ENCODE results near the gene OSBPL10.

OSBPL10 gene

DNA sequence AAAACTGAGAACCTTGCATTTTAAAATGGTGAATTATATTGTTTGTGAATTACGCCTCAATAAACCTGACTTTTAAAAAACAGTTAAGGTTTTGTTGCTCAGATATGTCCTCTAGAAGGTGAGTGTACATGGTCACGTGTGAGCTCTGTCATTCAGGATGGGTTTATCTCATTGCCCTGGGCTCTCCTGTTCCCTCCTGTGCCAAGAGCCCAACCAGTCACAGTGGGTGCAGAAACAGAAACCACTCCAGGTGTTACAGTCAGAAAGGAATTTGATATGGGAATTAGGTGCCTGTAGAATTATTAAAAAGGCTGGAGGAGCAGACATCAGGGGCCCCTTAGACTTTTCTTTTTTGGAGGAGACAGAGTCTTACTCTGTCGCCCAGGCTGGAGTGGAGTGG lies 252.0 kb downstream of the OSBPL10 start:
- DNase-seq = no peak

DNA sequence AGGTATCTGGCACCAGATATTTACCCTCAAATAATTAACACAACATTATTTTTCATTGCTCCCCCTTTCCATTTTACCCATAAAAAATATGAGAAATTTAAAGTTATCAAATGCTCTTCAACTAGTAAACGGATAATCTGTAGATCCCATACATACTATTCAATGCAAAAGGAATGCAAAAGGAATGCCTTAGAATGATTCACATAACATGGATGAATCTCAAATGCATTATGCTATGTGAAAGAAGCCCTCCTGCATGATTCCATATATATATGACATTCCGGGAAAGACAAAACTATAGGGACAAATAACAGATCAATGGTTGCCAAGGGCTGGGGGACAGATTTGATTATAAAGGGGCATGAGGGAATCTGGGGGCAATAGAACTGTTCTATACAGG lies 252.7 kb downstream of the OSBPL10 start:
- DNase-seq = no peak

DNA sequence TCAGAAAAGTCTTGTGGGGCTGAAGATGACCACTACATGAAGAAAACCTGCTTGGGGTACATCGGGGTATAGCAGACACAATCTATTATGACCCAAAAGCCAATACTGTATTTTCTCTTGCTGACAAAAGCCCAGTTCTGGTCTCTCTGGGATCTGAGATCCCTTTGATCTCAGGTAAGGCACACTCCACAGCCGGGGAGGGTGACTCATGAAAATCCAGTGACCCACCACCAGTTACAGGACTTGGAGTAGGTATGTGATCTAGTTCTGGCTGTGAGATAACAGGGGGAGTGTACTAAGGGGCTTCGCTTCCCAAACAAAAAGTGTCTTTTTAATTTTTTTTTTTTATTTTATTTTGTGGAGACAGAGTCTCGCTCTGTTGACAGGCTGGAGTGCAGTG lies 255.1 kb downstream of the OSBPL10 start:
- no peak for DNase-seq

DNA sequence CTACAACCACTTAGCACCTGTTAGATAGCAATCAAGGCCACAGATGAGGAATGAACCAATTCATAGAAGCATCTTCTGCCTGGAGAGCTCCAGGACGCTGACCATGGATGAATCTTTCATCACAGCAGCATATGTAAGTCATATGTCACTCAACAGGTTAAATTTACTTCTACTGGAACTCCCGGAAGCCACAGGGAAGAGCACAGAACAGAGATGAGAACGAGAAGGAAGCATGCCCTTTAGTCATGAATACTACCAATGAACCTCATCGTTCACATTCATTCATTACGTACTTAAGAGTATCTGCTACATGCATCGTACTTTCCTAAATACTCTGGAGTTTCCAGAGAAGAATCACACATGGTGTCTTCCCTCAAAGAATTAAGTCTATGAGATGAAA lies 255.5 kb downstream of the OSBPL10 start:
- no peak for DNase-seq

DNA sequence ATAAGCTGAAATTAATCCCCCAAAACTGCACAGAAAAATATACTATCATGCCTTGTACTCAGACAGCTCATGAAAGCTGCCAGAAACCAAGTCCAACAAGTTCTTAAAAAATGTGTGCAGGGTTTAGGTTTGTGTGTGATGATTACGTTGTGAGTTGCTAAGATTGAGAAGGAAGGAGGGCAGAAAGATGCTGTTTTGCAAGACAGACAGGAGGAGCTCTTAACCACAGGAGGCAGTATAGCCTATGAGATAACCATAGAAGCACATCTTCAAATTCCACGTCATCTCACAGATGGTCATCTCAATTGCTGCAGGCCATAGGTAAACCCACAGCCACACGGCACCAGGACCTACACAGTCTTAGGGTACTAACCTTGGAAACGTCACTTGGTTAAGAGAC lies 256.4 kb downstream of the OSBPL10 start:
- DNase-seq = no peak

DNA sequence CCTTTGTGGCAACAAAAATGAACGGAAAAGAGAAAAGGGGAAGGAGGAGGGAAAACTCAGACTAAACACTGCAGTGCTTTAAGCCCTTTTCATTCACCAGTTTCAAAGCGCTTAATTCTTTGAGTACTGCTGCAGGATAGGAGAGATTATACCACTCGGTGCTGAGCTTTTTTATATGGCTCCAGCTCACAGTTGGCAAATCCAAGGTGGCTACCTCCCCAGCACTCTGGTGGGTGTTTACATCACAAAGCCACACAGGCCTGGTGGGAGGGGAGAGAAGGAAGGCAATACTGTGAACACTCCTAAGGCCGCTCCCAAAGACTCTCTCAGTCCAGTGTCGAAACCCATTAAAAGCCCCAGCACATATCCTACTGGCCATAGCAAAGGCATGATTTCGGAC lies 256.9 kb downstream of the OSBPL10 start:
- DNase-seq = no peak

DNA sequence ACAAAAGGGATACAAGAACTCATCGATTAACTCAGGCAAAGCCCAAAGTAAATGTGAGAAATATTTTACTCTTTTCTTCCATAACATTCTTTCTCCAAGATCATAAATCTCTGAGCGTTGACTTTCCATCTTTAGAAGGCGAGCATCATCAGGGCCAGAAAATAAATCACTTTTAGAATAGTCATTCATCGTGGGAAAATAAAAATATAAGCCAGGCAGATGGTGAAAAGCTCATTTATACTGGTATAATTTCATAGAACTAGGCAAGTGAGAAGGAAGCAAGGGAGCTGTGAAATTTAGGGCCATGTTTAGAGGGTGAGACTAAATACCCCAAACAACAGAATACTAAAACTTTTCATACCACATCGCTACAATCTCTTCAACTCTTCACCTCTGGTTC lies 257.4 kb downstream of the OSBPL10 start:
- DNase-seq = no peak

DNA sequence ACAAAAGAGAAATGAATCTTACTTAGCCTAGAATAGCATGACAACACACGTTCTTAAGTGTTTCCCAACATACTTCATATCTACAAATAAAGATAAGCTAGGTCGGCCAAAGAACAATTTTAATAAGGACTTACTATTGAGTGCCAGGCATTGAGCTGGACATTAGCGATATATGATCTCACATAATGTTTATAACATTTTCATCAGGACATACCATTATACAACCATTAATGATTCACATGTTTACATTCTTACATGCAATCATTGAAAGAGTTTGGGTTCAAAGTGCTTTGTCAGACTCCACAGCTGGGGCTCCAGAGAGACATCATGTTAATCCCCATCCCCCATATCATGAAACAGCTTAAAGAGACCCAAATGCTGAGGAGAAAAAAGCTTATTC lies 259.4 kb downstream of the OSBPL10 start:
- DNase-seq = no peak

DNA sequence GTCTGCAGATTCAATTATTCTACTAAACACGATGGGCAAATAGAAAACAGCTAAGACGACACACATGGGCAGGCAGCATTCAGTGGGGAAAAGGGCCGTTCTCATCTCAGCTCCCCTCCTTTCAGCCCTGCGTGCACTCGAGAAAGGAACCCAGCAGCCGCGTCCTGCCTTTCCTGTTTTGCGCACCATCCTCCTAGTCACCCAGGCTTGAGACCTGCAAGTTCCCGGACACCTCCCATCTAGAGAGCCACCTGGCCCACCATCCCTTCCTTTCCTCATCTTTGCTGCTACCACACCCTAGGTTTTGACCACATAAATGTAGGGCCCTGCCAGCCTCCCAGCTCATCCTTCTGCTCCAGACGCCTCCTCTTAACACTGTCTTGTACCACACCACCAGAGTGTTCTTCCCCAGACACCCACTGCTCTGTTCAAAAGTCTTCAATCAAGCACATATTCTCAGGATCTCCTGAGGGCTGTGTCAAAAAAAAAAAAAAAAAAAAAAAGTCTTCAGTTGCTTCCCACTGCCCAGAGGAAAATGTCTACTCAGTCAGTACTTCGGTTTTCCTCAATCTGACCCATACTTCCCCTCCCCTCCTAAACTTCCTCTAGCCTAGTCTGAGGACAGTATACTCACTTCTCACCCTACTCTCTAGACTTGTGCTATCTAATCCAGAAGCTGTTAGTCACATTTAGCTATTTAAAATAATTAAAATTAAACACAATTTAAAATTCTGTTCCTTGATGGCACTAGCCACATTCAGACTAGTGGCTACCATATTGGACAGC lies 266.4 kb downstream of the OSBPL10 start:
- no peak for DNase-seq

DNA sequence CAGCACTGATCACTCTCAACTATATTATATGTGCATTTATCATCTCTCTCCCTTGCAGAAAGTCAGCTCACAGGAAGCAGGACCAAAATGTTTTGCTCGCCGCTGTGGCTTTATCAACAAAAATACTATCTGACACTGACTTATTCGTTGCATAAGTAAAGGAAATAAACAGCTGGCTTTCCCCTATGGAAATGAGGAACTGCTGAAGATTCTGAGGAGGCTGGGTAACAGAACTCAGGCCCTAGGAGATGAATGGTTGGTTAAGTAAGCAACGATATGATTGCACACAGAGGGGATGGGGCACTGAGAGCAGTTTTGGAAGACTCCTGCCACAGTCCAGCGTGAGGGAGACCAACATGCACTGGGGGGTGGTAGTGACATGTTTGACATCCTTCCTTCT lies 267.2 kb downstream of the OSBPL10 start:
- DNase-seq = no peak

DNA sequence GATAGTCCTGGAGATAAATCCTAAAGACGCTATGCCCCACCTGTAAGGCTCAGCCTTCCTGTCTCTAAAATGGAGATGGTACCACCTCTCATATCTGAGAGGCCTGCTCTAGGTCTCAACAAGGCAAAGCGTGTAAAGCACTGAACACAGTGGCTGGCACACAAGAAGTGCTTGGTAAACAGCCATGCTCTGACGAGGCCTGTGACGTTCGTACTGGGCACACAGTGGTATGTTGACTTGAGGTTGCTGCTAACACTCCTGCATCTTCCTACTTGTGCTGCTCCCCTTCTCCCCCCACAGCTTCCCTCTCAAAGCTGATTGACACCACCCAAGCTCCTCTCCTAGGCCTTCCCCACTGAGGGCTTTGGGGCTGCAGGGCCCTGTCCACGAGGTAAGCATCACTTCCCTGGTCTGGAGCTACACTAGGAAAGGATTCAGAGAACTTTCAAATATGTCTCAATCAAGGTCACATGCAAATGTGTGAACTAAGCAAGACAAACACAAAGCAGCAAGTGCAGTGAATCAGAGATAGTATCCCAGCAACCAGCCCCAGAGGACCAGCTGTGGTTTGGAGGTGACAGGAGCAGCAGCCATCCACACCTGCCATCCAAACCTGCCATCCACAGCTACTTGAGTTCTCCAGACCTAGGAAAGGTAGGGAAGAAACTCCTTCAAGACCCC lies 270.8 kb downstream of the OSBPL10 start:
- no peak for DNase-seq

DNA sequence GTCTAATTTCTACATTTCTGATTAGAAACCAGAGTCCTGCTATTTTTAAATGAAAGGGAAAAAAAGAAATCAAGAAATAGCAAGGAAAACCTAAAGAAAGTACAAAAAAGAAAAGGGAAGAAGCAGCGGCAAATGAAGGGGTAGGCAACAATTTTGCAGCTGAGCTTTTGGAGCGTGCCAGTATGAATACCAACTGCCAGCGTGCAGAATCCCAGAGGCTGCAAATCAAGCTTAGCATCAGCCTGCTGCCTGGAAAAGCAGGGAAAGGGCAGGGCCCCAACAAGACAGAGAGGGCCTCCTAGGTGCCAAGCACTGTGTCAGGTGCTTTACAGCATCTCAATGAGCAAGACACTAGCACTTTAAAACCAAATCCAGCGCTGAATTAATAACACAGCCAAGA lies 271.5 kb downstream of the OSBPL10 start:
- DNase-seq = no peak

DNA sequence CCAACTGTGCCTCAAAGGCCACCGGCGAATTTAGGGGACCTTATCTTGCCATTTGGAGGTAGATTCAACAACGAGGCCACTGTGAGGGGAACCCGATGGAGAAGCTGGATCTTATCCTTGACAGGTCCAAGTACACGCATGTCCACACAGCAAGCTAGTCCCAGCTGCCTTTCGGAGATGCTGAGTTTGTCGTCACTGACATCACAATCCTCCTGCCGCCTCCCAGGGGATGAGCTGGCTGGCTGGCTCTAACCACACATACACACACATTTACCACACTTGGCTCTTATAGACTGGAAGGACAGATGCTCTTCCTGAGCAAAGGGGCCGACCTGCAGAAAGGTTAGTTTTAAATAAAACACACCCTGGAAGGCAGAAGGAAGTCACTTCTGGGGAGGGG lies 272.1 kb downstream of the OSBPL10 start:
- DNase-seq = no peak

DNA sequence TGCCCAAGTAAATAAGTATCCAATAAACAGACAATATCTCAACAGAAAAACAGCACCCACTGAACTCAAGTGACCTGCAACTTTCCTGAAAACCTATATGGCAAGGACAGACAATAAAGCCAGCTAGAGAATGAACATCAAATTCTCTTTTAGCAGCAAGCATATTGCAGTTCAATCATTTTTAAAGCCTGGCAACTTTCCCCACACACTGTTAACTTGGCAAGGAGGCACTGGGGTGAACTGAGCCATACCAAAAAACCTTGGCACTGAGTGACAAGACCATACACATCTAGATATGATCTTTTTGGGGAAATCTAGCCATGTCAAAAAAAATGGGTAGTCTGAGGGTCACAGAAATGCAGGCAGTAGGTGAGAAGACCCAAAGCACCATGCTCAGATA lies 273.8 kb downstream of the OSBPL10 start:
- DNase-seq = no peak

DNA sequence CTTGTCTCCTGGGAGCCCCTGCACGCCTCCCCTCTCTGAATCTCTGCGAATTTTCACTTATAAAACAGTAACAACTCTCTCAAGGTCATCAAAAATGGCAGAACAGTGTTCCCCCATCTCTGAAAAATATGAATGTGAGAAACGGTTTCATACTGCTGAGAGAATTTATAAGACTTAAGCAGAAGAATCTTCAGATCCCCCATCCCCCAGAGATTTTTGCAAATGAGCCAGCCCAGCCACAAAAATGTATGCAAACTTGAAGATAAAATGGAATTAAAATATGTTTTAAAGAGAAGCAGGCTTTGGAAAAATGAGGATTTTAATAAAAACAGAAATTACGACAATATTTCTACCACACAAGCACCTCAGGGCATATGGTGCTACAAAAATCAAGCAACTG lies 275.3 kb downstream of the OSBPL10 start:
- DNase-seq = no peak

DNA sequence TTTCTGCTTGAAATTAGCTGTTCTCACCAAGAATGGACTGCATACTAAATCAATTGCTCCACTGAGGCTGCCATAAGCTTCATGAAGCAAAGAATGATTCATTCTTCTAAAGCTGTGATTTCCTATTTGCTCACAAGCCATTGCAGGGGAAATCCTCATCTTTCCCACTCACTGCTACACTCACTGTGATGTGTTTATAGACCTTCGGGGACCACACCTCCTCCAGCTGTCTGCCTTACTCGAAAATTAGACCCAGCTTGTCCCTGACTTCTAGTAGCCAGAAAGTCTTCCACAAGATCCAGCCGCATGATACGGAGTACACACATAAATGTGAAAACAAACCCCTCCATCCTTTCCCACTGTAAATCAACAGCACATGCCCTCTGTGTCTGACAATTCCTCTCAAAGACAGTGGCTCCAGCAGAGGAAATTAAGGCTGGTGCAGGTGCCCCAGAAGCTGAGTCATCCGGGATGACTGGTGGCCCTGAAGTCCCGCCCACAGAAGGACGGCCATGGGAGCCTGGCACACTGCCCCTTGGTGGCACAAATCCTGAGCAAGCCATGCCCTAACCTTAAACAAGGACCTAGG lies 276.4 kb downstream of the OSBPL10 start:
- no peak for DNase-seq

DNA sequence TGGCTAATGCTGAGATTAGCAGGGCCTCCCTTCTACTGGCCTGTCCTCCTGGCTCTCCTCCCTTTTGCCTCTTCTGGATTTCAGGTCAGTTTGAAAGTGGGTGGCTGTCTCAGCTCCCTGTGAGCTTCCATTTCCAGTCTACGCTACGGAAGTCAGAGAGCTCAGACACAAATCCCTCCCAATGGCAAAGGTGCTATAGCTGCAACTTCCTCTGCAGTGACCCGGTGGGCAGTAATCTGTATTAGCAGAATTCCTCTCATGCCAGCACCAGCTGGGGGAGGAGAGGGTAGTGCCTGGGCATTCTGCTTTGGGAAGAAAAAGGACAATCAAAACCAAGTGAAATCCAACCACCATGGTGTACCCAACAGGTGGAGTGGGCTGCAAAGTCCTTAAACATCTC lies 276.9 kb downstream of the OSBPL10 start:
- no peak for DNase-seq

DNA sequence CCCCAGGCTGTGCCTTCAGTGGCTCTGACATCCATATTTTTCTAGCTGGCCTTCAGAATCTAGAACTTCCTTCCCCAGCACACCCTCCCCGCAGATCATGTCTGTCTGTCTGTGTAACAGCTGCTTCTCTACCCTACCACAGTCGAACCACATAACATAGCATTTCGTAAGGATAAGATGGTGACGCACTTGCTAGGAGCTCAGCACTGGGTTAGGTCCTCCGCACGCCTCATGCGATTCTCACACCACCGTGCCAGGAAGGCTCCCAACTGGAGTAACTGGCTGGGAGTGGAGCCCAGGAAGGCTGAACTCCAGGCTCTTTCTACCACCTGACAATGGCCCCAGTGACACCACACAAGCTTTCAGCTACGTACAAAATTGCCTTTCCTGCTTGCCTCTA lies 279.8 kb downstream of the OSBPL10 start:
- DNase-seq = no peak

DNA sequence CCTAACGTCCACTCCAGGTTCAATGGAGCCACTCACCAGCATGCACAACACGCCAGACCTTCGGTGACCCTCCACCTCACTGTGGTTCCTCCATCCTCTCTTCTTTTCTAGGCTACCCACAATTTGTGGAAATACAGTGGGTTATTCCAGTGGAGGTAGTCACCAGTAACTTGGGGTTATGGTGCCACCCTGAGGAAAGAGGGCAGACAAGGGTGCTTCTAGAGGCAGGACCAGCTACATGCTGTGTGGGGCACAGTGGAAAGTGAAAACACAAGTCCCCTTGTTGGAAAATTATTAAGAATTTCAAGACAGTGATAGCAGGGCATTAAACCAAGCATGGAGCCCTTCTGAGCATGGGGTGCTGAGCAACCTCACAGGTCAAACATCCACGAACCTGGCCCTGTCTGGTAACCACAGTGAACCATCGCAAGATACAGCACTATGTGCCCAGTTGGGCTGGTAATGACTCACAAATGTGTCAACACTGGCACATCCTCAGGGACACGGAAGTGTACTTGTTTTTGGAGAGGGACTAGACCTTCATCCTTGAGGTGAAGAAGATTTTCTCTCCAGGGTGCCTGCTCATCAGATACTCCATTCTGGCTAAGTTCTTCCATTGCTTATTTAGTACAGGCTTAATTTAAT lies 281.6 kb downstream of the OSBPL10 start:
- DNase-seq = no peak

DNA sequence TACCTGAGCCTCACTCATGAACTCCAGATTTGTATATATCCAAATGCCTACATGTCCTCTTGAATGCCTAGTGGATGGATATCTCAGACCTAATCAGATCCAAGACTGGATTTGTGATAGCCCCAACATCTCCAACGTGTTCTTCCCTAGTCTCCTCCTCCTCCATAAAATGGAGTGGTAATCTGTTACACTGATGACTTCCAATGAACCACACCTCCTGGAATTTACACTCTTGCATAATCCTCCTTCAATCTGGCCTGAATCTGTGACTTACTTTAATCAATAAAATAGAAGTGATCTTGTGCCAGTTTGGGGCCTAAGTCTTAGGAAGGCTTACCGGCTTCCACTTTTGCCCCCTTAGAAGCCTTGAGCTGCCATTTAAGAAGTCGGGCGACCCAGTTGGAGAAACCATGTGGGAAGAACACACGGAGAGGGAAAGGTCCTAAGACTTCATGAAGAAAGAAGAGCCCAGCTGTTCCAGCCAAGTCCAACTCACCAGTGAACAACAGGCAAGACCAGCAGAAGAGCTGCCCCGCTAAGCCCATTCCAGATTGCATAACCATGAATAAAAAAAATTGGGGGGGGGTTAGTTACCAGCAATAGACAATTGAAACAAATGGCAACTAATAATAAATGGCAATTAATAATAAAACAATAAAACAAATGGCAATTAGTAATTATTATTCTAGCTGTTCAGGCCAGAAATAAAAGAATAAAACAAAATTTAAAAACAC lies 284.1 kb downstream of the OSBPL10 start:
- no peak for DNase-seq

DNA sequence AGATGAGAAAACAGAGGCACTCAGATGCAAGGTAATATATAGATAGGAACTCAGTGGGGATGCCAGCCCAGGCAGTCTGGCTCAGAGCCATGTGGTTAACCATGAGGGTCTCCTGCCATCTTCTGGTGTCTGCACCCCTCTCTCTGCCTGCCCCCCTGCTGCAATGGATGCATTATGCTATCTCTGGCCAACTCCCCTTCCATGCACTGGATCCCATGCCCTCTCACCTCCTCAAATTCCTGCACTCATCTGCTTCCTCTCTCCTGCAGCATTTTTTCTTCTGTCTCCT lies 285.1 kb downstream of the OSBPL10 start:
- no peak for DNase-seq

DNA sequence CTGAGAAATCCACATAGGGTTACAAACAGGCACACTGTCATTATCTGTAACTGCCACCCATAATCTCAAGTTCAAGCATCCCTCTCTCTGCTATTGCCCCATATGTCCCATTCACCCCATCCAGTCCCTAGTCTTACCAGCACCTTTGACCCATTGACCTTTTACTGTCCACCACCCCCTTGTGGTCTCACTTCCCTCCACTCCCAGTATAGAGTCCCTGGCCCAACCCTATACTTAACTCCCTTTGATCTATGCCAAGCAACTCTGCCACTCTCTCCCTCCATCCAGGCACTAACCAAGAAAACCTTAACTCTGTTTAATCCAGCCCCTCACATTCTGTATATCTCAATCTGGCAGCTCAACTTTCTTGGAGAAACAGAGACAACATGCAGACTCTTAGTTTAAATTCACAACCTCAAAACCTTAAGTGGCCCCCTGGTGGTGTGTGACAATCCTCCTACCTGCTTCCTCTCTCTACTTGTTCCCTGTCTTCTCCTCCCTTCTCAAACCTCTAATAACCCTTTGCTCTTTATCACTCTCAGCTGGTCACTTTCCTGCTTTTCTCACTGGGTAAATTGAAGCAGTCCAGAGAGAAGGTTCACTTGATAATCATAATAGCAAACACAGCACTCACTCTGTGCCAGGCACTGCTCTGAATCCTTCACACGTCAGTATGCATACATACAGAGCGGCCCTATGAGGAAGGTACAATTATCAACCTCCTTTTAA lies 285.6 kb downstream of the OSBPL10 start:
- DNase-seq = peak; percentile 4

DNA sequence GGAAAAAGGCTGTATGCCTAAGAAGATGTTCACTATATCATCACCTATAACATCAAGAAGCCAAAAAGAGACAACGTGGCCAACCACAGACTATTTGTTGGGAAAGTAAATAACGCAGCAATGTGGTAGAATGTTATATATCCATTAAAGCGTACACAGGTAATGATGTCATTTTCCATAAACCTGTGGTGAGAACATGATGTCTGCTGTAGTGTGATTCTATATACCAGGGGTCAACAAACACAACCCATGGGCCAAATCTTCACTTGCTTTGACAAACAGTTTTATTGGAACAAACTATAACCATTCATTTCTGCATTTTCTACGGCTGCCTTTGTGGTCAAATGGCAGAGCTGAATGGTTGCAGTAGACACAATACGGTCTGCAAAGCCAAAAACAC lies 287.7 kb downstream of the OSBPL10 start:
- DNase-seq = no peak

All from GF-D8 (cell line).